DND-41 (cell line): Measurements from ENCODE around the gene EFCAB9.

Experiments
- EZH2 ChIP-seq: IDR thresholded peaks from 3 replicates; pipeline ENCODE4 v1.6.1; 2012; ENCODE audit warnings: borderline replicate concordance, low read depth, mild to moderate bottlenecking, moderate library complexity, low read length, inconsistent platforms; ENCODE audit not compliant: severe bottlenecking
- TF ChIP-seq, protein P1 (sequence below): IDR thresholded peaks from 2 replicates; pipeline ENCODE4 v1.5.1; 2012; ENCODE audit warnings: borderline replicate concordance, low read length, moderate library complexity, mild to moderate bottlenecking; ENCODE audit not compliant: poor library complexity, severe bottlenecking; ENCODE audit errors: extremely low read depth

DNA sequence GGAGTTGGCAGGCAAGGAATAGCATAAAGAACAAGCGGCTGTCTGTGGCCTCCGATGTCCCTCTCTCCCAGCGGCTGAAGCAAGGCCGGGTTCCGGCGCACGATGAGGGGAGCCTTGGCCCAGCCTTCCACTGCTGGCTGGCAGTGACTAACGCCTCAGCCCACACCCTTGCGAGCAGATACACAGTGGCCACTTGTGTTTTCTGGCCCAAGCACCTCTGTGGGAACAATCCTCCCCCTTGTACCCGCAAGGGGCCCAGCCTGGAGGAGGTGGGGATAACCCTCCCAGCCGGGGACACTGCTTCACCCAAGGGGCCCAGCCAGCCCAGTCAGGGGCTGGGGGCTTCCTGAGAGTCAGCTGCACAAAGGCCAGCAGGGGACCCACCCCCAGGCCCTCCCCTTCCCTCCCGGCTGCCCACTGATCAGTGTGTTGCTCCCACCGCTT is 29.2 kb upstream of the EFCAB9 start:
- TF ChIP-seq, protein P1, sequence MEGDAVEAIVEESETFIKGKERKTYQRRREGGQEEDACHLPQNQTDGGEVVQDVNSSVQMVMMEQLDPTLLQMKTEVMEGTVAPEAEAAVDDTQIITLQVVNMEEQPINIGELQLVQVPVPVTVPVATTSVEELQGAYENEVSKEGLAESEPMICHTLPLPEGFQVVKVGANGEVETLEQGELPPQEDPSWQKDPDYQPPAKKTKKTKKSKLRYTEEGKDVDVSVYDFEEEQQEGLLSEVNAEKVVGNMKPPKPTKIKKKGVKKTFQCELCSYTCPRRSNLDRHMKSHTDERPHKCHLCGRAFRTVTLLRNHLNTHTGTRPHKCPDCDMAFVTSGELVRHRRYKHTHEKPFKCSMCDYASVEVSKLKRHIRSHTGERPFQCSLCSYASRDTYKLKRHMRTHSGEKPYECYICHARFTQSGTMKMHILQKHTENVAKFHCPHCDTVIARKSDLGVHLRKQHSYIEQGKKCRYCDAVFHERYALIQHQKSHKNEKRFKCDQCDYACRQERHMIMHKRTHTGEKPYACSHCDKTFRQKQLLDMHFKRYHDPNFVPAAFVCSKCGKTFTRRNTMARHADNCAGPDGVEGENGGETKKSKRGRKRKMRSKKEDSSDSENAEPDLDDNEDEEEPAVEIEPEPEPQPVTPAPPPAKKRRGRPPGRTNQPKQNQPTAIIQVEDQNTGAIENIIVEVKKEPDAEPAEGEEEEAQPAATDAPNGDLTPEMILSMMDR: no peak
- TF ChIP-seq EZH2: no peak
